ENCODE data around the gene LSM7. TPM values are rescaled to one million over a fixed set of nuclear protein-coding genes. Genes with fewer than 3 reads are reported as not detected.

Gene LSM7
- total RNA-seq, 1 donor from 2014 or later, result 135 TPM

GRCh38 chr19:2337329-2337707, 8.9 kb upstream of the LSM7 start:
- no peaks in the 10 kb centered on the region for H3K9me3 ChIP-seq

DNA sequence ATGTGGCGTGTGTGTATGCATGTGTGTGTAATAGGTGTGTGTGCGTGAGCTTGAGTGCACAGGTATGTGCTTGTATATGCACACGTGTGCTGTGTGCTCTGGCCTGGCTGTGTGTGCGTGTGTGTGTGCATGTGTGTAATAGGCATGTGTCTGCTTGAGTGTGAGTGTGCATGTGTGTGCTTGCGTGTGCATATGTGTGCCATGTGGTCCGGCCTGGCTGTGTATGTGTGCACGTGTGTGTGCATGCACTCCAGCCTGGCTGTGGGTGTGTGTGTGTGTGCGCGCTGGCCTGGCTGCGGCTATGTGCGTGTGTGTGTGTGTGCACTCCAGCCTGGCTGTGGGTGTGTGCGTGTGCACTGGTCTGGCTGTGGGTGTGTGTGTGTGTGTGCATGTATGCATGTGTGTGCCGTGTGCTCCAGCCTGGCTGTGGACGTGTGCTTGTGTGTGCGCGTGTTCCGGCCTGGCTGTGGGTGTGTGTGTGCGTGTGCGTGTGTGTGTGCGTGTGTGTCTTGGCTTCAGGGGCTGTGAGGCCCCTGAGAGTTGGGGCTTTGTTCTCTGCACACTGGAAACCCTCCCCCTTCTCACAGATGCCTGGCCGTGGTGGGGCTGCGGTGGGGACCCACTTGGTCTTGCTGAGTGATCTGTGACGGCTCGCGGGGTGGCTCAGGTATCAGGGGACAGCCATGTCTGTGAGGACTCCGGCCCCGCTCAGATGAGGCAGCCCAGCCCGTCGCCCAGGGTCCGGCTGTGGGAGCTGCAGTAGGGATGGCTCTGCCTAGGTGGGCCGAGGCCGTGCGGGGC, 8.3 kb upstream of the LSM7 start:
- TF ChIP-seq POLR2A (IDR thresholded peaks at IDR 0.05) (no peak), POLR2AphosphoS5 (IDR thresholded peaks at IDR 0.05; ENCODE audit: insufficient read depth in 1 of 2, low read depth in 1 of 2) (no peak), CTCF (IDR thresholded peaks at IDR 0.05) (no peak)
- Histone ChIP-seq H3K4me3 (no peak overlapping the region), H3K9me3 (no peaks in the 10 kb centered on the region), H3K36me3 (peaks cover 0 to 16% of the 10 kb centered on the region in 2 donors), H3K4me1 (peaks cover 18% of the 10 kb centered on the region), H3K27me3 (no peaks in the 10 kb centered on the region), H3K27ac (no peak overlapping the region)
- DNase-seq (ENCODE audit: extremely low spot score in 2 of 2), result no peak
- intact Hi-C loops (cut with DNase I), result no loop called here

More at GRCh38 chr19:2337329-2337707, 8.9 kb upstream of the LSM7 start:
- DNase-seq (ENCODE audit: extremely low spot score in 2 of 2), result no peak
- no peaks in the 10 kb centered on the region for H3K27me3 ChIP-seq
- H3K27ac ChIP-seq, result no peak overlapping the region
- peak in 1 of 3 experiments; percentile 13 for TF ChIP-seq CTCF (IDR thresholded peaks at IDR 0.05)
- no peak for TF ChIP-seq POLR2AphosphoS5 (IDR thresholded peaks at IDR 0.05; ENCODE audit: insufficient read depth in 1 of 2, low read depth in 1 of 2)
- peaks cover 0 to 16% of the 10 kb centered on the region in 2 donors for H3K36me3 ChIP-seq
- intact Hi-C loops (cut with DNase I), result no loop called here
- no peak overlapping the region for H3K4me3 ChIP-seq
- H3K4me1 ChIP-seq, result peaks cover 12% of the 10 kb centered on the region

DNA sequence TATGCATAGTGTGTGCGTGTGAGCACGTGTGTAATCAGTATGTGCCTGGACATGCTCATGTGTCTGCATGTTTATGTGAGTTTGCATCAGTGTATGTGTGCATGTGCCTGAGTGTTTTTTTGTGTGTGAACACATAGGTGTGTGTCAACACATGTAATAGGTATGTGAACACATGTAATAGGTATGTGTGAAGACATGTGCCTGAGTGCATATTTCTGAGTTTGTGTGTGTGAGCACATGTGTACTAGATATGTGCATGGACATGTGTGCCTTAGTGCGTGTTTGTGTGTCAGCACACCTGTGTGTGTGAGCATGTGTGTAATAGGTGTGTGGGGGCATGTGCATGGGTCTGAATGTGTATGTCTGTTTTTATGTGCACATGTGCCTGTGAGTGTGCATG, 7.5 kb upstream of the LSM7 start:
- no peaks in the 10 kb centered on the region for H3K27me3 ChIP-seq

DNA sequence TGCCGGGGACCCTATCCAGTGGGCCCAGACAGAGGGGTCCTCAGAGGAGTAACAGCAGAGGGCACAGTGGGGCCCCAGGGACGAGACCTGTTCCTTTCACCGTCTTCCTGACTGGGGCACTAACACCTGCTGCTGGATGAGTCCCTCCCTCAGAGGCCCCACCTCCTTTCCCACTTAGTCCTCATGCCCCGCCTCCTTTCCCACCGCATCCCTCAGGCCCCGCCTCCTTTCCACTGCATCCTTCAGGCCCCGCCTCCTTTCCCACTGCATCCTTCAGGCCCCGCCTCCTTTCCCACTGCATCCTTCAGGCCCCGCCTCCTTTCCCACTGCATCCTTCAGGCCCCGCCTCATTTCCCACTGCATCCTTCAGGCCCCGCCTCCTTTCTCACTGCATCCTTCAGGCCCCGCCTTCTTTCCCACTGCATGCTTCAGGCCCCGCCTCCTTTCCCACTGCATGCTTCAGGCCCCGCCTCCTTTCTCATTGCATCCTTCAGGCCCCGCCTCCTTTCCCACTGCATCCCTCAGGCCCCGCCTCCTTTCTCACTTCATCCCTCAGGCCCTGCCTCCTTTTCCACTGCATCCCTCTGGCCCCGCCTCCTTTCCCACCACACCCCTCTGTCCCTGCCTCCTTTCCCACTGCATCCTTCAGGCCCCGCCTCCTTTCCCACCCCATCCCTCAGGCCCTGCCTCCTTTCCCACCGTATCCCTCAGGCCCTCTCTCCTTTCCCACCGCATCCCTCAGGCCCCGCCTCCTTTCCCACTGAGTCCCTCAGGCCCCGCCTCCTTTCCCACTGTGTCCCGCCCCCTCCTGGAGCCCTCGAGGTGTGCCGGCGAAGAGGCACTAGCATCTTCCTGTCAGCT, 6.8 kb upstream of the LSM7 start:
- peaks cover 32% of the 10 kb centered on the region for H3K4me1 ChIP-seq
- H3K9me3 ChIP-seq, result no peaks in the 10 kb centered on the region
- no peaks in the 10 kb centered on the region for H3K27me3 ChIP-seq
- DNase-seq (ENCODE audit: extremely low spot score in 2 of 2), result no peak
- no peak for TF ChIP-seq POLR2A (IDR thresholded peaks at IDR 0.05)
- no peak for TF ChIP-seq CTCF (IDR thresholded peaks at IDR 0.05)
- TF ChIP-seq POLR2AphosphoS5 (IDR thresholded peaks at IDR 0.05; ENCODE audit: insufficient read depth in 1 of 2, low read depth in 1 of 2), result no peak
- no peak overlapping the region for H3K27ac ChIP-seq
- H3K36me3 ChIP-seq, result peaks cover 0 to 6% of the 10 kb centered on the region in 2 donors
- intact Hi-C loops (cut with DNase I), result no loop called here
- H3K4me3 ChIP-seq, result no peak overlapping the region

More for the DNA sequence above, 7.5 kb upstream of the LSM7 start:
- no peak overlapping the region for H3K4me3 ChIP-seq
- no peaks in the 10 kb centered on the region for H3K9me3 ChIP-seq
- no peak overlapping the region for H3K27ac ChIP-seq
- TF ChIP-seq POLR2AphosphoS5 (IDR thresholded peaks at IDR 0.05; ENCODE audit: insufficient read depth in 1 of 2, low read depth in 1 of 2), result no peak
- intact Hi-C loops (cut with DNase I), result no loop called here
- DNase-seq (ENCODE audit: extremely low spot score in 2 of 2), result no peak
- H3K36me3 ChIP-seq, result peaks cover 0 to 10% of the 10 kb centered on the region in 2 donors
- peaks cover 27% of the 10 kb centered on the region for H3K4me1 ChIP-seq

- intact Hi-C loops (cut with DNase I), result no loop called here
- no peak overlapping the region for H3K4me3 ChIP-seq
- no peak for TF ChIP-seq POLR2AphosphoS5 (IDR thresholded peaks at IDR 0.05; ENCODE audit: insufficient read depth in 1 of 2, low read depth in 1 of 2)
- TF ChIP-seq POLR2A (IDR thresholded peaks at IDR 0.05), result no peak
- TF ChIP-seq CTCF (IDR thresholded peaks at IDR 0.05), result no peak
- DNase-seq (ENCODE audit: extremely low spot score in 2 of 2), result no peak
- peaks cover 40% of the 10 kb centered on the region for H3K4me1 ChIP-seq
- H3K27ac ChIP-seq, result no peak overlapping the region
- H3K27me3 ChIP-seq, result no peaks in the 10 kb centered on the region
- H3K9me3 ChIP-seq, result no peaks in the 10 kb centered on the region
- no peaks in the 10 kb centered on the region for H3K36me3 ChIP-seq
Observed at GRCh38 chr19:2334426-2334825, 6.0 kb upstream of the LSM7 start.
